IMR-90 (cell line): ENCODE results near the gene CUBN. TPM values are rescaled to one million over a fixed set of nuclear protein-coding genes. Genes with fewer than 3 reads are reported as not detected.

Experiments used
- ATAC-seq: fragments of 200-7000 bp; cut with Tn5 transposase; 2 replicates; pipeline ENCODE4 v1.9.1; 2020; ENCODE audit warnings: low read depth, mild to moderate bottlenecking, moderate library complexity
- BruUV-seq: library from RNA; stranded (reverse); fragments of 400-500 nt; replicated peaks from 2 replicates; lab custom pipeline; 2021; lab: Mats Ljungman, UMichigan
- CTCF ChIA-PET: fragments of 300-600 bp; formaldehyde crosslinking; extraction: SDS; loops from one replicate; lab custom pipeline; 2021; ENCODE audit warnings: antibody characterized with exemption; lab: Yijun Ruan, JAX
- POLR2A ChIA-PET: fragments of 300-600 bp; sonication (Branson Sonifier 250); formaldehyde crosslinking; loops from one replicate; lab custom pipeline; 2022; ENCODE audit warnings: antibody characterized with exemption; ENCODE audit not compliant: unreplicated experiment; lab: Charles Lee
- DNase-seq: peaks from one replicate; pipeline ENCODE4 v3.0.0; 2013
- H2AFZ ChIP-seq: replicated peaks from 2 replicates; pipeline ENCODE3; 2013; ENCODE audit warnings: low read length, mild to moderate bottlenecking; ENCODE audit not compliant: poor library complexity
- H2AK5ac ChIP-seq: 2 replicates; pipeline ENCODE4 v1.6.1; 2013; ENCODE audit warnings: low read depth, low read length, inconsistent platforms
- H2AK9ac ChIP-seq: replicated peaks from 2 replicates; pipeline ENCODE3; 2013; ENCODE audit warnings: mild to moderate bottlenecking, low read depth, low read length, moderate library complexity; ENCODE audit not compliant: poor library complexity
- H2BK120ac ChIP-seq: 2 replicates; pipeline ENCODE4 v1.6.1; 2013; ENCODE audit warnings: low read depth, low read length, inconsistent platforms
- H2BK15ac ChIP-seq: 3 replicates; pipeline ENCODE4 v1.6.1; 2013; ENCODE audit warnings: low read depth, low read length, inconsistent platforms
- H2BK20ac ChIP-seq: 2 replicates; pipeline ENCODE4 v1.6.1; 2013; ENCODE audit warnings: low read depth, mild to moderate bottlenecking, inconsistent platforms, low read length, moderate library complexity
- H2BK5ac ChIP-seq: 2 replicates; pipeline ENCODE4 v1.6.1; 2013; ENCODE audit warnings: mild to moderate bottlenecking, low read depth, low read length, inconsistent platforms; ENCODE audit not compliant: poor library complexity, severe bottlenecking
- H3K14ac ChIP-seq: replicated peaks from 2 replicates; pipeline ENCODE4 v1.6.1; 2013; ENCODE audit warnings: low read depth, low read length, inconsistent platforms
- H3K18ac ChIP-seq: 2 replicates; pipeline ENCODE4 v1.6.1; 2013; ENCODE audit warnings: low read depth, low read length, control low read depth
- H3K23ac ChIP-seq: 2 replicates; pipeline ENCODE4 v1.6.1; 2013; ENCODE audit warnings: low read depth, low read length, inconsistent platforms
- H3K27ac ChIP-seq: 2 replicates; pipeline ENCODE4 v1.5.1; 2013; ENCODE audit warnings: mild to moderate bottlenecking, control low read depth, low read length; ENCODE audit not compliant: insufficient read depth
- H3K27me3 ChIP-seq: 2 replicates; pipeline ENCODE4 v1.6.1; 2013; ENCODE audit warnings: low read length; ENCODE audit not compliant: control insufficient read depth, insufficient read depth
- H3K36me3 ChIP-seq: 2 replicates; pipeline ENCODE4 v1.6.1; 2013; ENCODE audit warnings: low read length, mixed read lengths; ENCODE audit not compliant: control insufficient read depth, insufficient read depth
- H3K4ac ChIP-seq: 2 replicates; pipeline ENCODE4 v1.6.1; 2013; ENCODE audit warnings: low read depth, low read length, inconsistent platforms
- H3K4me1 ChIP-seq: 2 replicates; pipeline ENCODE4 v1.6.1; 2013; ENCODE audit warnings: low read length, mixed read lengths; ENCODE audit not compliant: control insufficient read depth, insufficient read depth
- H3K4me2 ChIP-seq: 2 replicates; pipeline ENCODE4 v1.6.1; 2013; ENCODE audit warnings: low read depth, mild to moderate bottlenecking, control low read depth, low read length, moderate library complexity
- H3K4me3 ChIP-seq: 2 replicates; pipeline ENCODE4 v1.5.1; 2013; ENCODE audit warnings: low read depth, mild to moderate bottlenecking, control low read depth, low read length, moderate library complexity; ENCODE audit not compliant: insufficient read depth
- H3K56ac ChIP-seq: 2 replicates; pipeline ENCODE4 v1.6.1; 2013; ENCODE audit warnings: low read length, inconsistent platforms; ENCODE audit not compliant: insufficient read depth; ENCODE audit errors: extremely low read depth
- H3K79me1 ChIP-seq, 2 experiments: 2 replicates each; pipeline ENCODE4 v1.6.1; 2013; ENCODE audit warnings: low read length in 2 of 2, inconsistent platforms in 1 of 2, low read depth in 1 of 2
- H3K9ac ChIP-seq: 2 replicates; pipeline ENCODE4 v1.6.1; 2013; ENCODE audit warnings: low read depth, low read length, control low read depth
- H3K9me1 ChIP-seq: 2 replicates; pipeline ENCODE4 v1.6.1; 2013; ENCODE audit warnings: low read length, inconsistent platforms; ENCODE audit not compliant: insufficient read depth
- H3K9me3 ChIP-seq: 2 replicates; pipeline ENCODE4 v1.6.1; 2013; ENCODE audit warnings: low read length; ENCODE audit not compliant: control insufficient read depth, insufficient read depth
- H4K20me1 ChIP-seq: 2 replicates; pipeline ENCODE4 v1.6.1; 2013; ENCODE audit warnings: low read length, inconsistent platforms; ENCODE audit not compliant: insufficient read depth
- H4K5ac ChIP-seq: 2 replicates; pipeline ENCODE4 v1.6.1; 2013; ENCODE audit warnings: mild to moderate bottlenecking, low read depth, low read length, control low read depth
- H4K8ac ChIP-seq, 2 experiments: 2 replicates each; pipeline ENCODE4 v1.6.1; 2013; ENCODE audit warnings: low read depth in 2 of 2, low read length in 2 of 2, control low read depth in 1 of 2, inconsistent platforms in 1 of 2
- H4K91ac ChIP-seq: 2 replicates; pipeline ENCODE4 v1.6.1; 2013; ENCODE audit warnings: low read depth, low read length, inconsistent platforms; ENCODE audit not compliant: insufficient read depth
- CEBPB ChIP-seq: IDR thresholded peaks from 2 replicates; pipeline ENCODE4 v1.6.1; 2012; ENCODE audit warnings: low read depth, low read length, improper control_type of control experiment
- ELK1 ChIP-seq: fragments of 150-350 bp; IDR thresholded peaks from 2 replicates; pipeline ENCODE4 v1.6.1; 2016; ENCODE audit warnings: low read depth, mild to moderate bottlenecking, low read length, moderate library complexity, borderline replicate concordance
- NFE2L2 ChIP-seq: fragments of 150-350 bp; IDR thresholded peaks from 2 replicates; pipeline ENCODE4 v1.6.1; 2016; ENCODE audit warnings: low read depth, mild to moderate bottlenecking, low read length
- WGBS, 2 experiments: methylation state at CpG; one replicate each; pipeline versions ENCODE4 v1.1.5 to v1.1.7; 2013; ENCODE audit warnings: missing lambda C conversion rate in 2 of 2; ENCODE audit not compliant: insufficient read length in 1 of 2; ENCODE audit errors: extremely low coverage in 2 of 2; 5-methylcytosine and 5-hydroxymethylcytosine counted together
- dilution Hi-C: fragments of 300-500 bp; cut with HindIII; formaldehyde crosslinking; loops from one replicate; pipeline ENCODE4 v1.14.3; 2018; ENCODE audit warnings: low sequenced_read_pairs; ENCODE audit not compliant: unreplicated experiment
- in situ Hi-C: fragments of 300-500 bp; cut with MboI; formaldehyde crosslinking; loops from 3 replicates; pipeline ENCODE4 v1.14.3; 2019; ENCODE audit warnings: low sequenced_read_pairs, inconsistent platforms, mixed read lengths
- intact Hi-C: fragments of 100-400 bp; cut with micrococcal nuclease; formaldehyde crosslinking; loops from 2 replicates; pipeline ENCODE4 v1.10.0; 2022
- polyA plus RNA-seq, 3 experiments: library from polyadenylated mRNA; depleted of rRNA; stranded (reverse); fragments of >200 nt; gene quantifications; 2 replicates each; pipeline ENCODE4 v1.2.3, GENCODE V29; 2012; ENCODE audit warnings: low replicate concordance in 1 of 3
- total RNA-seq: library from RNA; depleted of rRNA; stranded (reverse); fragments of >200 nt; gene quantifications from 2 replicates; pipeline ENCODE4 v1.2.3, GENCODE V29; 2012

The CUBN gene
- total and polyA plus RNA-seq, 2 of the 4 experiments (the other 2 are of a cell fraction) = 0.19 to 0.54 TPM

- Histone ChIP-seq H4K8ac (peak overlapping the region in 1 of 2 experiments; percentile 29; a peak in 1 of 4 replicates), H3K4me1 (peaks cover 2% of the 10 kb centered on the region; the same call in 1 of the 2 replicates), H3K9me3 (no peaks in the 10 kb centered on the region), H4K91ac (no peak overlapping the region), H2AFZ (peak overlapping the region; percentile 51), H3K79me1 (no peaks in the 10 kb centered on the region), H3K27me3 (no peaks in the 10 kb centered on the region), H3K18ac (no peak overlapping the region), H3K4ac (no peak overlapping the region; the same call in 1 of the 2 replicates), H2BK120ac (0 out of 2 replicates have a peak overlapping the region, but pooled peaks have one; percentile 6), H2BK15ac (no peak overlapping the region), H3K9ac (no peak overlapping the region), H3K9me1 (peaks cover 11% of the 10 kb centered on the region; the same call in 1 of the 2 replicates), H3K4me3 (no peak overlapping the region), H2AK5ac (no peak overlapping the region), H3K36me3 (no peaks in the 10 kb centered on the region), H2BK5ac (no peak overlapping the region), H2BK20ac (no peak overlapping the region), H3K27ac (no peak overlapping the region), H3K23ac (no peak overlapping the region), H2AK9ac (no peak overlapping the region), H3K56ac (no peak overlapping the region), H3K14ac (no peak overlapping the region), H4K5ac (no peak overlapping the region), H3K4me2 (peak overlapping the region; percentile 9; the same call in 1 of the 2 replicates), H4K20me1 (no peaks in the 10 kb centered on the region)
- peak; percentile 67 for TF ChIP-seq CEBPB
- no peak for TF ChIP-seq ELK1
- TF ChIP-seq NFE2L2 = no peak
- in situ Hi-C loops = loop anchor here (5.0 to 25.0 kb wide), 3 partner anchors 599 to 1409 kb away; partner anchors contain the start of gene HACD1
- BruUV-seq = no TSS peak
- DNase-seq (peak; percentile 83), ATAC-seq (peak; percentile 64)
- no CpG with 5 or more reads among the region's 9 CpGs for WGBS, 2 experiments
- POLR2A ChIA-PET = interaction anchor here (0.6 kb wide), 1 partner anchor 788 kb away, joined by 13 read pairs; no protein-coding TSS in a partner anchor
- intact Hi-C loops = loop anchor here (1.0 to 2.0 kb wide), 3 partner anchors 429 to 770 kb away; no protein-coding TSS in a partner anchor
- dilution Hi-C loops = no loop called here
- CTCF ChIA-PET = interaction anchor here (0.6 to 1.8 kb wide), 6 partner anchors 13 to 783 kb away, joined by 3 to 7 read pairs (median 4); no protein-coding TSS in a partner anchor
These were observed 300.9 kb downstream of the CUBN start for GRCh38 chr10:16828701-16829175.
